Breast epithelium (tissue), 4 donors: ENCODE data around the gene PPP2R2D. TPM values are rescaled to one million over a fixed set of nuclear protein-coding genes. Genes with fewer than 3 reads are reported as not detected.

Experiments
- DNase-seq, 2 donors: peaks; one replicate each; pipeline ENCODE4 v3.0.0-alpha.2; 2019; ENCODE audit warnings: low spot score in 2 of 2
- H3K27ac ChIP-seq, 2 donors: fragments of 200-600 bp; sonication (generic) in 1 of 2; one replicate each; pipeline ENCODE4 v1.5.1; 2016 to 2019; ENCODE audit warnings: mild to moderate bottlenecking in 1 of 2
- H3K27me3 ChIP-seq, 2 donors: fragments of 200-600 bp; sonication (generic) in 1 of 2; one replicate each; pipeline versions ENCODE4 v1.5.1 to v1.6.0; 2017 to 2019; ENCODE audit warnings: control low read depth in 1 of 2, mild to moderate bottlenecking in 1 of 2
- H3K36me3 ChIP-seq: fragments of 200-600 bp; one replicate; pipeline ENCODE4 v1.5.1; 2019
- H3K4me1 ChIP-seq, 2 donors: fragments of 200-600 bp; sonication (generic); one replicate each; pipeline ENCODE4 v1.5.1; 2016 to 2019; ENCODE audit warnings: control low read depth in 1 of 2
- H3K4me3 ChIP-seq, 3 donors: fragments of 200-600 bp; sonication (generic); 1 replicate in 2 of 3; 2 replicates in 1 of 3; pipeline ENCODE4 v1.5.1; 2016 to 2019; ENCODE audit warnings: mild to moderate bottlenecking in 3 of 3, moderate library complexity in 2 of 3
- H3K9me3 ChIP-seq, 2 donors: fragments of 200-600 bp; sonication (generic) in 1 of 2; one replicate each; pipeline ENCODE4 v1.5.1; 2016 to 2019; ENCODE audit warnings: control low read depth in 1 of 2
- POLR2A ChIP-seq: fragments of 450-650 bp; IDR thresholded peaks from one replicate; pipeline ENCODE4 v1.6.1; 2016; ENCODE audit warnings: antibody characterized with exemption, mild to moderate bottlenecking, moderate library complexity
- POLR2AphosphoS5 ChIP-seq, 3 donors: sonication (generic); formaldehyde crosslinking; IDR thresholded peaks; one replicate each; pipeline ENCODE4 v1.6.1; 2017; ENCODE audit warnings: antibody characterized with exemption in 3 of 3
- intact Hi-C: fragments of 100-400 bp; cut with DNase I; formaldehyde crosslinking; loops from one replicate; pipeline ENCODE4 v1.15.1; 2023; ENCODE audit warnings: low total_unique reads
- total RNA-seq, 3 donors: library from RNA; depleted of rRNA; stranded (reverse); fragments of >200 nt; gene quantifications; one replicate each; pipeline ENCODE4 v1.1.0, GENCODE V29; 2016
- TF ChIP-seq, protein P1 (sequence below), 3 donors: fragments of 450-650 bp; IDR thresholded peaks; one replicate each; pipeline ENCODE4 v1.5.1; 2016 to 2017; ENCODE audit warnings: antibody characterized with exemption in 3 of 3, mild to moderate bottlenecking in 3 of 3, moderate library complexity in 3 of 3

Gene PPP2R2D
- total RNA-seq, 3 donors from 2014 or later = 33.0 to 51.8 (median 44.1) TPM

DNA sequence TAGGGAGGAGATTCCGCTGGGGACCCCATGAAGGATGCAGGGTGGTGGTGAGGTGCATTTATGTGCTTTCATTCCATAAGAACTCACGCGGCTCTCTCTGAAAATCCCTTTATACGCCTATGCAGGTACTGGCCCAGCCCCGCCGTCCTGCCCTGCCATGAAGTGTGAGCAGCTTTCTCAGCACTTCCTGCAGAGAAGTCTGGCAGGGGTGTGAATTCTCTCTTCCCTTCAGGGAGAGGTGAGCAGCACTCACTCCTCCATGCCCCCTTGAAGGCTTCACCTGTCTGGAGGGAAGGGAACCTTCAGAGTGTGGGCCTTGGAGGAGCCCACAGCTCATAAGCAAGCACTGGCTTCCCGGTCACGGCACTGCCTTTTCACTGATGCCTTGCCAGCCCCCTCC lies 34.0 kb downstream of the PPP2R2D start:
- no peak for DNase-seq
- intact Hi-C loops = no loop called here
- no peaks in the 10 kb centered on the region for H3K9me3 ChIP-seq
- H3K27me3 ChIP-seq = no peaks in the 10 kb centered on the region
- peaks cover 6% of the 10 kb centered on the region for H3K36me3 ChIP-seq
- peak overlapping the region in 1 of 2 donors; percentile 19 for H3K27ac ChIP-seq
- H3K4me3 ChIP-seq = no peak overlapping the region
- H3K4me1 ChIP-seq = no peaks in the 10 kb centered on the region
- TF ChIP-seq, protein P1, sequence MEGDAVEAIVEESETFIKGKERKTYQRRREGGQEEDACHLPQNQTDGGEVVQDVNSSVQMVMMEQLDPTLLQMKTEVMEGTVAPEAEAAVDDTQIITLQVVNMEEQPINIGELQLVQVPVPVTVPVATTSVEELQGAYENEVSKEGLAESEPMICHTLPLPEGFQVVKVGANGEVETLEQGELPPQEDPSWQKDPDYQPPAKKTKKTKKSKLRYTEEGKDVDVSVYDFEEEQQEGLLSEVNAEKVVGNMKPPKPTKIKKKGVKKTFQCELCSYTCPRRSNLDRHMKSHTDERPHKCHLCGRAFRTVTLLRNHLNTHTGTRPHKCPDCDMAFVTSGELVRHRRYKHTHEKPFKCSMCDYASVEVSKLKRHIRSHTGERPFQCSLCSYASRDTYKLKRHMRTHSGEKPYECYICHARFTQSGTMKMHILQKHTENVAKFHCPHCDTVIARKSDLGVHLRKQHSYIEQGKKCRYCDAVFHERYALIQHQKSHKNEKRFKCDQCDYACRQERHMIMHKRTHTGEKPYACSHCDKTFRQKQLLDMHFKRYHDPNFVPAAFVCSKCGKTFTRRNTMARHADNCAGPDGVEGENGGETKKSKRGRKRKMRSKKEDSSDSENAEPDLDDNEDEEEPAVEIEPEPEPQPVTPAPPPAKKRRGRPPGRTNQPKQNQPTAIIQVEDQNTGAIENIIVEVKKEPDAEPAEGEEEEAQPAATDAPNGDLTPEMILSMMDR (IDR thresholded peaks at IDR 0.05) = no peak
- TF ChIP-seq POLR2A (no peak), POLR2AphosphoS5 (IDR thresholded peaks at IDR 0.05) (no peak)

- H3K27me3 ChIP-seq = no peaks in the 10 kb centered on the region
- H3K9me3 ChIP-seq = no peaks in the 10 kb centered on the region
- TF ChIP-seq POLR2AphosphoS5 (IDR thresholded peaks at IDR 0.05) = no peak
- TF ChIP-seq POLR2A = no peak
- TF ChIP-seq, protein P1 (IDR thresholded peaks at IDR 0.05) = no peak
- no peak overlapping the region for H3K4me3 ChIP-seq
- DNase-seq = no peak
- intact Hi-C loops = no loop called here
- no peak overlapping the region for H3K27ac ChIP-seq
- no peaks in the 10 kb centered on the region for H3K4me1 ChIP-seq
- peaks cover 6% of the 10 kb centered on the region for H3K36me3 ChIP-seq
Measured at GRCh38 chr10:131935260-131935659, 34.5 kb downstream of the PPP2R2D start.

- intact Hi-C loops = no loop called here
Measured at GRCh38 chr10:131936294-131936693, 35.5 kb downstream of the PPP2R2D start.

DNA sequence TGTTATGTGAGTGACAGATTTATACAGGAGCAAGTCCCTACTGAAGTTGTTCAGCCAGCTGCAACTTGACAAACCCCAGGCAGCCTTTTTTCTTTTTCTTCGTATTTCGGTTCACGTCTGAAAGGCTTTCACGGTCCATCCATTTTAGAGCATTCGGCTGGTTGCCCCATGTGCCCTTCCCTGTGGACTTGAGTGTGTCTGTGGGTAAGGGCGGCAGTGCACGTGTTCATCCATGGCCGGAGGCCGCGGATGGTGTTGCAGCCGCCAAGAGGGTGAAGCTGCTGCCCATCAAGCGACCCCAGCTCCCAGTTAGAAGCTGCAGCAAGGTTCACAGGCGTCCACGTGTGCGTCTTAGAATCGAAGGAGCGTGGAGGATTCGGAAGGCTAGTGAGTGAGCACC lies 35.9 kb downstream of the PPP2R2D start:
- Histone ChIP-seq H3K27ac (no peak overlapping the region), H3K4me3 (no peak overlapping the region), H3K36me3 (peaks cover 6% of the 10 kb centered on the region), H3K4me1 (no peaks in the 10 kb centered on the region), H3K9me3 (no peaks in the 10 kb centered on the region), H3K27me3 (no peaks in the 10 kb centered on the region)
- DNase-seq = no peak
- TF ChIP-seq POLR2A = no peak
- TF ChIP-seq POLR2AphosphoS5 (IDR thresholded peaks at IDR 0.05) = no peak
- TF ChIP-seq, protein P1 (IDR thresholded peaks at IDR 0.05) = no peak
- intact Hi-C loops = no loop called here

More at GRCh38 chr10:131936294-131936693, 35.5 kb downstream of the PPP2R2D start:
- H3K27ac ChIP-seq = no peak overlapping the region
- TF ChIP-seq POLR2A = no peak
- TF ChIP-seq, protein P1 (IDR thresholded peaks at IDR 0.05) = no peak
- no peak for TF ChIP-seq POLR2AphosphoS5 (IDR thresholded peaks at IDR 0.05)
- no peaks in the 10 kb centered on the region for H3K9me3 ChIP-seq
- H3K4me3 ChIP-seq = no peak overlapping the region
- no peaks in the 10 kb centered on the region for H3K4me1 ChIP-seq
- H3K36me3 ChIP-seq = peaks cover 6% of the 10 kb centered on the region
- DNase-seq = no peak
- no peaks in the 10 kb centered on the region for H3K27me3 ChIP-seq

DNA sequence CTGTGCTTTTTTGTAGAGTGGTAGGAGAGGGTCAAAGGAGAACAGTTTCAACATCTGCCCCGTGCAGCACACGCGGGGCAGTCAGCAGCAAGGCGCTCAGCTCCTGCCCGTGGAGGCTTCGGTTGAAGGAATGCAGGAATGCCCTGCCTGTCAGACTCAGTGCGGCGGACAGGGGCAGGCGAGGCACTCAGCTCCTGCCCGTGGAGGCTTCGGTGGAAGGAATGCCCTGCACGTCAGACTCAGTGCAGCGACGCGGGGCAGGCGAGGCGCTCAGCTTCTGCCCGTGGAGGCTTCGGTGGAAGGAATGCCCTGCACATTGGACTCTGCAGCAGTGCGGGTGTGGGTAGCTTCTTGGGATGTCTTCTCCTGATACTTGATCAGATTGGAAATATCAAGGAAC lies 37.0 kb downstream of the PPP2R2D start:
- TF ChIP-seq POLR2A (no peak), POLR2AphosphoS5 (IDR thresholded peaks at IDR 0.05) (no peak)
- TF ChIP-seq, protein P1 (IDR thresholded peaks at IDR 0.05) = no peak
- Histone ChIP-seq H3K27ac (no peak overlapping the region), H3K9me3 (no peaks in the 10 kb centered on the region), H3K27me3 (no peaks in the 10 kb centered on the region), H3K4me3 (no peak overlapping the region), H3K36me3 (peaks cover 6% of the 10 kb centered on the region), H3K4me1 (no peaks in the 10 kb centered on the region)
- intact Hi-C loops = no loop called here
- DNase-seq = no peak
